Fibroblast of pulmonary artery (primary cell): ENCODE data around the gene KCNC2.

Experiments used
- DNase-seq: peaks from one replicate; pipeline ENCODE4 v3.0.0-alpha.2; 2010; ENCODE audit warnings: low read depth
- H3K4me3 ChIP-seq: replicated peaks from 2 replicates; pipeline ENCODE4 v1.5.1; 2011; ENCODE audit warnings: low read depth, mild to moderate bottlenecking, control low read depth, low read length, moderate library complexity
- CTCF ChIP-seq: IDR thresholded peaks from 2 replicates; pipeline ENCODE4 v1.5.1; 2011; ENCODE audit warnings: mild to moderate bottlenecking, control low read depth, low read length, inconsistent platforms; ENCODE audit errors: missing control alignments

The KCNC2 gene

GRCh38 chr12:75086091-75087038, 123.3 kb downstream of the KCNC2 start:
- DNase-seq = no peak
- no peak for TF ChIP-seq CTCF

DNA sequence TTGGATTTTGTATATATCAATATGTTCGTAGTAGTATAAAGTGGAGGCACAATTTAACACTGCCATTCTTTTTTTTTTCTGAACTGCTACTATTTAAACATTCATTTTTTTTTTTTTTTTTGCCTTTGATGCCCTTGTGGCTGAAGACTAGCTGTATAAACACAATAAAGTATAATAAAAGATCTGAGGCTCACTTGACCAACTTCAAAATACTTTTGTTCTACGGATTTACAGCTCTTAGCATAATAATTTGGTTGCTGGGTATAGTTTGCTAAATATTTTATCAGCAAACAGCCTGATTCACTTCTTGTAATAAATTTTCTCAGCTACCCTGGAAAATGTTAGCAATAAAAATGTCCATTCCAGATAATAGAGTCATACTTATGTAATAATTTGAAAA, 128.3 kb downstream of the KCNC2 start:
- DNase-seq = no peak
- no peak overlapping the region for H3K4me3 ChIP-seq
- no peak for TF ChIP-seq CTCF

More at GRCh38 chr12:75086091-75087038, 123.3 kb downstream of the KCNC2 start:
- H3K4me3 ChIP-seq = no peak overlapping the region

GRCh38 chr12:75080582-75080981, 129.1 kb downstream of the KCNC2 start:
- no peak overlapping the region for H3K4me3 ChIP-seq
- DNase-seq = no peak

GRCh38 chr12:75065482-75065881, 144.2 kb downstream of the KCNC2 start:
- no peak for DNase-seq
- no peak overlapping the region for H3K4me3 ChIP-seq
- TF ChIP-seq CTCF = no peak

More at GRCh38 chr12:75080582-75080981, 129.1 kb downstream of the KCNC2 start:
- TF ChIP-seq CTCF = no peak

GRCh38 chr12:75062691-75063090, 146.9 kb downstream of the KCNC2 start:
- no peak overlapping the region for H3K4me3 ChIP-seq
- DNase-seq = no peak
- no peak for TF ChIP-seq CTCF

GRCh38 chr12:75058228-75058627, 151.4 kb downstream of the KCNC2 start:
- no peak for DNase-seq
- no peak for TF ChIP-seq CTCF
- H3K4me3 ChIP-seq = no peak overlapping the region
